ENCODE measurements around the gene ARMC9.
"Not testable (repeated sequence)": the region's sequence is repeated elsewhere in the genome, so short reads cannot be mapped to it uniquely, and the experiment has no call there.

Gene ARMC9

GRCh38 chr2:231287696-231288095 is 89.3 kb downstream of the ARMC9 start:
- DNase-seq (ENCODE audit: low read depth): no peak

GRCh38 chr2:231288590-231288989 is 90.2 kb downstream of the ARMC9 start:
- DNase-seq (ENCODE audit: low read depth): no peak

- no peak for DNase-seq (ENCODE audit: low read depth)
Measured at GRCh38 chr2:231290321-231291015, 92.0 kb downstream of the ARMC9 start.

GRCh38 chr2:231292472-231293134 is 94.2 kb downstream of the ARMC9 start:
- no peak for DNase-seq (ENCODE audit: low read depth)

- DNase-seq (ENCODE audit: low read depth): no peak
Measured at GRCh38 chr2:231293163-231293562, 94.7 kb downstream of the ARMC9 start.

DNA sequence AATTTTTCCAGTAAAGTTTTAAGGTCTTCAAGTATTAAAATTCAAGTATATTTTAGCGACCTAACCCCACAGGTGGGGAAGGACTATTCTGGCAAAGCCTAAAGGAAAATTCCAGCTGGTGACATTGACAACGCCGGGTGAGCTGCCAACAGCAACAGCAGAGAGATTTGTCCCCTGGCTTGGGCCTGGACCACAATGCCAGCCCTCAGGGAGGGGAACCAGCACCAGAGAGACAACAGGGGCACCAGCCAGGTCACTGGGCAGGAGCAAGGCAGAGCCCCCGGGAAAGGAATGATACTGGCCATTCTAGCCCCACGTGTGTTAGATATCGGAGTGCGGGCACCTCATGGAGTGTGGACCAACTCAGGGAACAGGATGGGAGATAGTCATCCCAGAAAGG is 95.7 kb downstream of the ARMC9 start:
- no peak for DNase-seq (ENCODE audit: low read depth)

DNA sequence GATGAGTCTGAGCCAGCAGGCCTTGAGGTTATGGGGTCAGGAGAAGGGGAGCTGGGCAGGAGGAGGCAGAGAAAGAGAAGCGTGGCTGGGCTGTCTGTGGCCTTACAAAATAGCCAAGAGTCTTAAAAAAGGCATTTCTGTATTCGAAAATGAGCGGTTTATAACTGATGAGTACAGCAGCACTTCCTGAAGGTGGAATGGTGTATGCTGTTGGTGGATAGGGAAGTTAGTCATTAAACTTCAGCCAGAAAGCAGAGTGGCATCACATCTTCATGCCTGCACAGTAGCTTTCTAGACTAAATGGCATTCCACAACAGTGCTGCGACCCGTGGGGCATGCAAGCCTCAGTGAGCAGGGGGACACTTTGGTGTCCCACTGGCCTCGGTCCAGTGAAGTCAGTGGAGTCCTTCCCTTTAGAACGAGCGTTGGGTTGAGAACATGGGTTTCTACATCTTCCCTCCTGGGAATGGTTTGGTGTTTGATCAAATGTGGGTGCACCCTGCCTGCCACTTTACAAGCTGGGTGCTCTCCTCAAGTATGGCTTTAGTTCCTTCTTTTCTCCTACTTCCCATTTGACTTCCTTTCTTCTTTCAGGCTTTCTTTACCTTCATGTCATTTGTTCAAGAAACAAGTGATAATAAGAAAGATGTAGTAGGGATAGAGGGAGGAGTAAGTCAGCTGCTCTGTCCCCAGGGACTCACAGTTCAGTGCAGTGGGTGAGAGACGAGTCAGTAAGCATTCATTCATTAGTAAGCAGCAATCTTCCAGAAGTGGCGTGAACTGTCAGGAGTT is 96.3 kb downstream of the ARMC9 start:
- DNase-seq (ENCODE audit: low read depth): no peak

GRCh38 chr2:231295363-231295655 is 96.9 kb downstream of the ARMC9 start:
- no peak for DNase-seq (ENCODE audit: low read depth)

GRCh38 chr2:231296401-231296974 is 98.1 kb downstream of the ARMC9 start:
- DNase-seq (ENCODE audit: low read depth): no peak

GRCh38 chr2:231297108-231297908 is 98.9 kb downstream of the ARMC9 start:
- peak; percentile 74 for DNase-seq (ENCODE audit: low read depth)

DNA sequence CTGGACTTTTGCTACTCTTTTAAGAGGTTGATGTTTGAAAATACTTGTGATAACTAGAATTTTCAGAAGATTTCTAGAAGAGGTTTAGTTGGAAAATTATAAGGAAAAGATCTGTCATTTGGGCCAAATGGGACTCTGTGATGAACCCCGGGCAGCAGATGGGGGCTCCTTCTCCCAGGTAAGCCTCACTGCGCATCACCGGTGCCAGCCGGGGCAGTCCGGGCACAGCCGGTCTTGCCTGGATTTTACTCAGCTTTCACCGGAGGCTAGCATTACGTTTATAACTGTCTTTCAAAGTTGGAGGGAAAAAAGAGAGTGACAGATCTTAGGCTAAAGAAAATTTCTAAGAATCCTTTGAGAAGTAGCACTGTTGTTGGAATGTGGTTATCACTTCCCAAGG is 99.7 kb downstream of the ARMC9 start:
- no peak for DNase-seq (ENCODE audit: low read depth)

DNA sequence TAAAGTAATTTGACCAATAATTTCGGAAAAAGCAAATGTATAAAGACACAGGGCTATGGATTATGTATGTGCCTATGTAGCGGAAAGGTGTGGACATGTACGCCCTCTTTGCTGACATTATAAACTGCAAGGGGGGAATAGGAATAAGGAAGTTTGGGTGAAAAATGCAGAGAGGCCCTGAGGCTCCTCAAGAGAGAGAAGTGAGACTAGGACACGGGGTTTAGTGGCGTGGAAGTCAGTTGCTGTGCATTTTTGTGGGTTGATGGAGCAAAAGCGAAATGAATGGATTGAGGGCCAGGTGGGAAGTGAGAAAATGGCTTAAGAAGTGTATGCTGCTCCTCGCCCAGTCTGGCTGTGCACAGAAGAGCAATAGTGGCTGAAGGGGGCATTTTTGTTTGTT is 100.8 kb downstream of the ARMC9 start:
- DNase-seq (ENCODE audit: low read depth): no peak

DNA sequence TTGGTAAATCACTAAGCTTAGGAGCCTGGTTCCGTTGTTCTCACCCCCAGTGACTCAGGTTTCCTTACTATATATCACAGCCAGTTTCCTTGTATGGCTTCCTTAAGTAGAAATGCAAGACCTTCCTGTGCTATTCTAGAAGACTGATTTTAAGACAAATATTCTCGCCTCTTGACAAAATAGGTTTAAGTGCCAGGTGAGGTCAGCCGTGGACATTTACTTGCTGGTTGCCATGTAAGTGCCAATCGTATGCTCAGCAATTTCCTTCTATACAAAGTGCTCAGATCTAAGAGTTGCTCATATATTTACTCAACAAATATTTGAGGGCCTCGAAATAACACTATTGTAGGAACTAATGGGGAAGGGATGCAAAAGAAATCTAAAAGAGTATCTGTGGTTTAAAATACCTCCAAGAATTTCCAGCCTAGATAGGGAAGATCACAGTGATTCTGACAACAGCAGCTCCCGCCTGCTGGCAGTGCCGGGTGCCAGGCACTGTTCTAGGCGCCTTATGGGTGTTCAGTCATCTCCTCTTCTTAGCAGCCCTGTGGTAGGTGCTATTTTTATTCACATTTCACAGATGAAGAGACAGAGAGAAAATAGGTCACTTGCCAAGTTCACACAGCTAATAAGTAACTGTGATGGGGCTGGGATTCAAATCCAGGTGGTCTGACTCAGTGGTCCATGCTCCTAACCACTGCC is 101.7 kb downstream of the ARMC9 start:
- DNase-seq (ENCODE audit: low read depth): no peak

GRCh38 chr2:231300722-231301076 is 102.3 kb downstream of the ARMC9 start:
- no peak for DNase-seq (ENCODE audit: low read depth)

- DNase-seq (ENCODE audit: low read depth): not testable (repeated sequence)
Measured at GRCh38 chr2:231304259-231304658, 105.8 kb downstream of the ARMC9 start.

DNA sequence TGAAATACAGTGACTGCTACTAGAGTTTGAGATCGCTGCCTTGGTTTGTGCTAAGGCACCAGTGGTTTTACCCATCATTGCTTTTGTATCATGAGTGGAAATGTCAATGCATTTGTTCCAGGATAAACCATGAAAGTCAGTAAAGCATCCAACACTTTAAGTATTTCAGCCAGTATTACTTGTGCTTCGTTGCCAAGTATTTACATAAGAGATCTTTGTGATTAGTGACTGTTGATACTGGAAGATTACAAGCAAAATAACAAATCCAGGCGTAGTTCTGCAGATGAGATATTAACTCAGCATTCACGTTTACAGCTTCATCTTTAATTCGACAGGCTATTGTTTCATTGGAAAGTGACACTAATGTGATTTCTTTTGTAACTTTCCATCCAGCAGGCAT is 106.8 kb downstream of the ARMC9 start:
- no peak for DNase-seq (ENCODE audit: low read depth)

DNA sequence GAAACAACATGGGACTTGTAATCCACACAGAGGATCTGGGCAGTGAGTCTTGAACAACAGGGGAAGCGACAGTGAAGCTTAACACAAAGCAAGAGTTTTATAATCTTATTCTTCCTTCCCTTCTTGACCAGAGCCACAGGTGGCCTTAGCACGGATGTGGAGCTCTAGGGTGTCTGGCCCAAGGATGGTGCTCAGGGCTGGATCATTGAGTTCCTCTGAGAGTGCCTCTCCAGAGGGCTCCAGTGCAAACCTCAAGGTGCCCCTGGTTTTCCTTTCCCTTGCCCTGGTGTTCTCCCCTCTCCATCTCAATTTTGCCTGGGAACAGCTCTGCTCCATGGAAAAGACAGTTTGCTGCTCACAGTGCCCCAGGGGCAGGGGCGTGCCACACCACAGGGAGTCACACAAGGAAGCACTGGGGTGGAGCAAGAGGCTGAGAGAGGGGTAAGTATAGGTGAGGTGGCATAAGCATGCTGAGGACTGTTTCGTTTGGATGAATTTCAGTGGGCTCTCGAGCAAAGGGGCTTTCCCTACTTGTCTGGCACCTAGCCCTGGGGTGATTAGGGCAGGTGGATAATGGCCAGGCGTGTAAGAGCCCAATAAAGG is 108.5 kb downstream of the ARMC9 start:
- no peak for DNase-seq (ENCODE audit: low read depth)

DNA sequence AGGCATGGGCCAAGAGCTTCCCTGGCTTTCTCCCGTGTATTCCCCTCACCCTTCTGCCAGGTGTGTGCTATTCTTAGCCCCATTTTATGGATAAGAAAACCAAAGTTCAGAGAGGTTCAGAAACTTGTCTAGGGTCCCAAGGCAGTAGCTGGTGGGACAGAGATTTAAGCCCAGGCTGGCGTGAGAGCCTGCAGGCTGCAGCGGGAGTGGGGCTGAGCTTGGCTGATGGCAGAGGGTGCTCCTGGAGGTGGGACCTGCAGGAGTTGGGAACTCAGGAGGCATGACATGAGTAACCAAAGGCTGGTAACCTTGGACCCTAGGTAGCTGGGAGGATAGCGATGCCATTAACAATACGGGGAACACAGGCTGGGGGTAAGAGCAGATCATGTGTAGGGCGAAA is 109.8 kb downstream of the ARMC9 start:
- DNase-seq (ENCODE audit: low read depth): no peak

- DNase-seq (ENCODE audit: low read depth): no peak
Measured at GRCh38 chr2:231308631-231309428, 110.4 kb downstream of the ARMC9 start.

GRCh38 chr2:231312066-231312465 is 113.6 kb downstream of the ARMC9 start:
- DNase-seq (ENCODE audit: low read depth): no peak

All from CMK (cell line).